ENCODE results near the gene MUCL3.
"Not testable (repeated sequence)": the region's sequence is repeated elsewhere in the genome, so short reads cannot be mapped to it uniquely, and the experiment has no call there.

The MUCL3 gene

GRCh38 chr6:30900863-30901417, 39.8 kb upstream of the MUCL3 start:
- no peak overlapping the region for H3K27ac ChIP-seq (ENCODE audit: low read depth, low read length, poor library complexity, severe bottlenecking)

GRCh38 chr6:30901436-30901835, 39.3 kb upstream of the MUCL3 start:
- no peak overlapping the region for H3K9ac ChIP-seq (ENCODE audit: low read length)
- no peak overlapping the region for H2AFZ ChIP-seq (ENCODE audit: low read length)
- H3K27ac ChIP-seq (ENCODE audit: low read depth, low read length, poor library complexity, severe bottlenecking): no peak overlapping the region
- H3K9me3 ChIP-seq (ENCODE audit: low read length): no peaks in the 10 kb centered on the region
- peaks cover 6% of the 10 kb centered on the region for H3K4me1 ChIP-seq (ENCODE audit: insufficient read depth, low read length, severe bottlenecking)
- H3K27me3 ChIP-seq (ENCODE audit: insufficient read depth, low read length): 0 out of 2 replicates have a peak, but pooled peaks cover 3% of the 10 kb centered on the region
- no peaks in the 10 kb centered on the region; the same call in 1 of the 2 replicates for H3F3A ChIP-seq (ENCODE audit: insufficient read depth, low read length)
- no peak overlapping the region for H3K4me3 ChIP-seq (ENCODE audit: low read depth, low read length, poor library complexity, severe bottlenecking)
- no peaks in the 10 kb centered on the region for H3K36me3 ChIP-seq (ENCODE audit: insufficient read depth, low read length)
- no peaks in the 10 kb centered on the region for H3K9me2 ChIP-seq (ENCODE audit: low read depth, low read length)
- no peaks in the 10 kb centered on the region for H4K20me1 ChIP-seq (ENCODE audit: insufficient read depth, low read length)
- no peak overlapping the region for H3K4me2 ChIP-seq (ENCODE audit: low read length)
- no peaks in the 10 kb centered on the region for H3K79me2 ChIP-seq (ENCODE audit: insufficient read depth, low read length)
- TF ChIP-seq EZH2 (IDR thresholded peaks at IDR 0.05; ENCODE audit: borderline replicate concordance, low read length) (no peak), CTCF (IDR thresholded peaks at IDR 0.05; ENCODE audit: low read length) (no peak)

More at GRCh38 chr6:30900863-30901417, 39.8 kb upstream of the MUCL3 start:
- Histone ChIP-seq H3K27me3 (ENCODE audit: insufficient read depth, low read length) (0 out of 2 replicates have a peak, but pooled peaks cover 3% of the 10 kb centered on the region), H4K20me1 (ENCODE audit: insufficient read depth, low read length) (no peaks in the 10 kb centered on the region), H3K4me1 (ENCODE audit: insufficient read depth, low read length, severe bottlenecking) (peaks cover 6% of the 10 kb centered on the region), H3K4me2 (ENCODE audit: low read length) (no peak overlapping the region), H3K79me2 (ENCODE audit: insufficient read depth, low read length) (no peaks in the 10 kb centered on the region), H3K9me2 (ENCODE audit: low read depth, low read length) (no peaks in the 10 kb centered on the region), H3K4me3 (ENCODE audit: low read depth, low read length, poor library complexity, severe bottlenecking) (no peak overlapping the region), H2AFZ (ENCODE audit: low read length) (no peak overlapping the region), H3K9ac (ENCODE audit: low read length) (no peak overlapping the region), H3K9me3 (ENCODE audit: low read length) (no peaks in the 10 kb centered on the region), H3F3A (ENCODE audit: insufficient read depth, low read length) (no peaks in the 10 kb centered on the region; the same call in 1 of the 2 replicates), H3K36me3 (ENCODE audit: insufficient read depth, low read length) (no peaks in the 10 kb centered on the region)
- TF ChIP-seq EZH2 (IDR thresholded peaks at IDR 0.05; ENCODE audit: borderline replicate concordance, low read length) (no peak), CTCF (IDR thresholded peaks at IDR 0.05; ENCODE audit: low read length) (no peak)

- not testable (repeated sequence) for H3K9ac ChIP-seq (ENCODE audit: low read length); H3F3A ChIP-seq (ENCODE audit: insufficient read depth, low read length); H3K9me3 ChIP-seq (ENCODE audit: low read length); H3K36me3 ChIP-seq (ENCODE audit: insufficient read depth, low read length); H2AFZ ChIP-seq (ENCODE audit: low read length); H3K4me3 ChIP-seq (ENCODE audit: low read depth, low read length, poor library complexity, severe bottlenecking); H3K79me2 ChIP-seq (ENCODE audit: insufficient read depth, low read length); H3K4me1 ChIP-seq (ENCODE audit: insufficient read depth, low read length, severe bottlenecking); H3K4me2 ChIP-seq (ENCODE audit: low read length); H3K9me2 ChIP-seq (ENCODE audit: low read depth, low read length); H3K27ac ChIP-seq (ENCODE audit: low read depth, low read length, poor library complexity, severe bottlenecking); H4K20me1 ChIP-seq (ENCODE audit: insufficient read depth, low read length); H3K27me3 ChIP-seq (ENCODE audit: insufficient read depth, low read length)
Observed at GRCh38 chr6:30902196-30902595, 38.6 kb upstream of the MUCL3 start.

- TF ChIP-seq CTCF (IDR thresholded peaks at IDR 0.05; ENCODE audit: low read length) (no peak), EZH2 (IDR thresholded peaks at IDR 0.05; ENCODE audit: borderline replicate concordance, low read length) (no peak)
- Histone ChIP-seq H2AFZ (ENCODE audit: low read length) (no peak overlapping the region; the same call in 1 of the 2 replicates), H3F3A (ENCODE audit: insufficient read depth, low read length) (no peaks in the 10 kb centered on the region; the same call in 1 of the 2 replicates)
Observed at GRCh38 chr6:30902709-30903108, 38.1 kb upstream of the MUCL3 start.

More at GRCh38 chr6:30902709-30903108, 38.1 kb upstream of the MUCL3 start:
- H3K4me1 ChIP-seq (ENCODE audit: insufficient read depth, low read length, severe bottlenecking): peaks cover 6% of the 10 kb centered on the region
- H3K4me3 ChIP-seq (ENCODE audit: low read depth, low read length, poor library complexity, severe bottlenecking): no peak overlapping the region
- H3K9me3 ChIP-seq (ENCODE audit: low read length): no peaks in the 10 kb centered on the region
- H4K20me1 ChIP-seq (ENCODE audit: insufficient read depth, low read length): no peaks in the 10 kb centered on the region
- H3K4me2 ChIP-seq (ENCODE audit: low read length): no peak overlapping the region
- H3K79me2 ChIP-seq (ENCODE audit: insufficient read depth, low read length): no peaks in the 10 kb centered on the region
- H3K27me3 ChIP-seq (ENCODE audit: insufficient read depth, low read length): 0 out of 2 replicates have a peak, but pooled peaks cover 3% of the 10 kb centered on the region
- no peak overlapping the region for H3K9ac ChIP-seq (ENCODE audit: low read length)
- no peaks in the 10 kb centered on the region for H3K9me2 ChIP-seq (ENCODE audit: low read depth, low read length)
- no peaks in the 10 kb centered on the region for H3K36me3 ChIP-seq (ENCODE audit: insufficient read depth, low read length)
- H3K27ac ChIP-seq (ENCODE audit: low read depth, low read length, poor library complexity, severe bottlenecking): no peak overlapping the region
